ENCODE data around the gene ERMARD. TPM values are rescaled to one million over a fixed set of nuclear protein-coding genes. Genes with fewer than 3 reads are reported as not detected.

ERMARD gene
- total RNA-seq, 2 donors from 2014 or later, result 14.2 to 15.7 TPM

- H3K4me1 ChIP-seq, result peaks cover 7% of the 10 kb centered on the region
- no peak for TF ChIP-seq CTCF (IDR thresholded peaks at IDR 0.05)
- H3K36me3 ChIP-seq, result no peaks in the 10 kb centered on the region
- no peak overlapping the region for H3K9ac ChIP-seq (ENCODE audit: low read depth in 2 of 2, low read length in 2 of 2)
- H3K9me3 ChIP-seq, result no peaks in the 10 kb centered on the region
- H3K4me3 ChIP-seq, result no peak overlapping the region
- DNase-seq, result no peak
- intact Hi-C loops (cut with DNase I), result no loop called here
- no peak overlapping the region for H3K27ac ChIP-seq
- no peaks in the 10 kb centered on the region for H3K27me3 ChIP-seq
Observed at GRCh38 chr6:169788809-169789145, 37.4 kb downstream of the ERMARD start.

GRCh38 chr6:169789146-169789943 lies 37.9 kb downstream of the ERMARD start:
- no peak for TF ChIP-seq CTCF (IDR thresholded peaks at IDR 0.05)
- H3K27ac ChIP-seq, result no peak overlapping the region
- H3K9ac ChIP-seq (ENCODE audit: low read depth in 2 of 2, low read length in 2 of 2), result peak overlapping the region; percentile 24 to 75
- intact Hi-C loops (cut with DNase I), result no loop called here
- peaks cover 7% of the 10 kb centered on the region for H3K4me1 ChIP-seq
- H3K4me3 ChIP-seq, result peak overlapping the region; percentile 33
- no peaks in the 10 kb centered on the region for H3K9me3 ChIP-seq
- no peak for DNase-seq
- no peaks in the 10 kb centered on the region for H3K27me3 ChIP-seq
- no peaks in the 10 kb centered on the region for H3K36me3 ChIP-seq

- no peaks in the 10 kb centered on the region for H3K36me3 ChIP-seq
- H3K9me3 ChIP-seq, result no peaks in the 10 kb centered on the region
- H3K27me3 ChIP-seq, result no peaks in the 10 kb centered on the region
- peak; percentile 83 for DNase-seq
- peak overlapping the region; percentile 33 for H3K4me3 ChIP-seq
- peak overlapping the region; percentile 60 to 75 for H3K9ac ChIP-seq (ENCODE audit: low read depth in 2 of 2, low read length in 2 of 2)
- H3K27ac ChIP-seq, result peak overlapping the region; percentile 59
- H3K4me1 ChIP-seq, result peaks cover 7% of the 10 kb centered on the region
- intact Hi-C loops (cut with DNase I), result loop anchor here (10.0 kb wide), 1 partner anchor 735 kb away; no protein-coding TSS in a partner anchor
- TF ChIP-seq CTCF (IDR thresholded peaks at IDR 0.05), result peak; percentile 98
Observed at GRCh38 chr6:169789944-169790927, 38.8 kb downstream of the ERMARD start.

- H3K4me1 ChIP-seq, result peaks cover 7% of the 10 kb centered on the region
- intact Hi-C loops (cut with DNase I), result loop anchor here (10.0 kb wide), 1 partner anchor 733 kb away; no protein-coding TSS in a partner anchor
- no peak overlapping the region for H3K9ac ChIP-seq (ENCODE audit: low read depth in 2 of 2, low read length in 2 of 2)
- H3K27ac ChIP-seq, result no peak overlapping the region
- no peak for DNase-seq
- no peak for TF ChIP-seq CTCF (IDR thresholded peaks at IDR 0.05)
- H3K4me3 ChIP-seq, result no peak overlapping the region
- H3K9me3 ChIP-seq, result no peaks in the 10 kb centered on the region
- H3K36me3 ChIP-seq, result no peaks in the 10 kb centered on the region
- H3K27me3 ChIP-seq, result no peaks in the 10 kb centered on the region
Observed at GRCh38 chr6:169791721-169792131, 40.3 kb downstream of the ERMARD start.

- Histone ChIP-seq H3K4me1 (peaks cover 7% of the 10 kb centered on the region), H3K36me3 (no peaks in the 10 kb centered on the region), H3K4me3 (no peak overlapping the region), H3K27me3 (no peaks in the 10 kb centered on the region), H3K9me3 (no peaks in the 10 kb centered on the region), H3K27ac (no peak overlapping the region), H3K9ac (ENCODE audit: low read depth in 2 of 2, low read length in 2 of 2) (no peak overlapping the region)
- TF ChIP-seq CTCF (IDR thresholded peaks at IDR 0.05), result no peak
- intact Hi-C loops (cut with DNase I), result loop anchor here (10.0 kb wide), 1 partner anchor 732 kb away; no protein-coding TSS in a partner anchor
- peak; percentile 16 for DNase-seq
Observed at GRCh38 chr6:169792306-169793015, 41.0 kb downstream of the ERMARD start.
